ENCODE measurements around the gene PRDM16. TPM values are rescaled to one million over a fixed set of nuclear protein-coding genes. Genes with fewer than 3 reads are reported as not detected.

PRDM16 gene
- total RNA-seq, 4 donors from 2014 or later = 0.41 to 0.95 TPM; not detected in 2

GRCh38 chr1:3053986-3054385 lies 15.0 kb upstream of the PRDM16 start:
- DNase-seq = no peak
- no peak overlapping the region for H3K4me3 ChIP-seq
- H3K4me1 ChIP-seq = no peaks in the 10 kb centered on the region
- no peak overlapping the region for H3K27ac ChIP-seq
- peaks cover 48% of the 10 kb centered on the region for H3K27me3 ChIP-seq
- TF ChIP-seq CTCF (IDR thresholded peaks at IDR 0.05) (no peak), EP300 (IDR thresholded peaks at IDR 0.05; ENCODE audit: low read depth) (no peak), POLR2A (IDR thresholded peaks at IDR 0.05) (no peak), POLR2AphosphoS5 (IDR thresholded peaks at IDR 0.05) (no peak)
- WGBS, 2 donors (ENCODE audit: low coverage in 1 of 2) = 80% methylated on average over 6 of the region's 6 CpGs; no CpG with 5 or more reads in 1 of the 2 donors
- H3K9me3 ChIP-seq = no peaks in the 10 kb centered on the region
- in situ Hi-C loops (cut with MboI; ENCODE audit: low pct_ligation_motif_present in 1 of 4, low pct_unique_long_range_greater_than_20kb in 1 of 4, low sequenced_read_pairs in 3 of 4) = no loop called here
- intact Hi-C loops (cut with DNase I; ENCODE audit: low total_unique reads) = loop anchor here (10.0 kb wide), 1 partner anchor 221 kb away; no protein-coding TSS in a partner anchor
- no peaks in the 10 kb centered on the region for H3K36me3 ChIP-seq

- Histone ChIP-seq H3K27me3 (peaks cover 50% of the 10 kb centered on the region), H3K4me3 (no peak overlapping the region), H3K9me3 (no peaks in the 10 kb centered on the region), H3K27ac (no peak overlapping the region), H3K4me1 (no peaks in the 10 kb centered on the region), H3K36me3 (no peaks in the 10 kb centered on the region)
- intact Hi-C loops (cut with DNase I; ENCODE audit: low total_unique reads) = loop anchor here (10.0 kb wide), 1 partner anchor 220 kb away; no protein-coding TSS in a partner anchor
- DNase-seq = no peak
- no peak for TF ChIP-seq POLR2AphosphoS5 (IDR thresholded peaks at IDR 0.05)
- no peak for TF ChIP-seq CTCF (IDR thresholded peaks at IDR 0.05)
- TF ChIP-seq EP300 (IDR thresholded peaks at IDR 0.05; ENCODE audit: low read depth) = no peak
- 67 to 85% methylated on average over 3 to 12 of the region's 12 CpGs for WGBS, 2 donors (ENCODE audit: low coverage in 1 of 2)
- in situ Hi-C loops (cut with MboI; ENCODE audit: low pct_ligation_motif_present in 1 of 4, low pct_unique_long_range_greater_than_20kb in 1 of 4, low sequenced_read_pairs in 3 of 4) = no loop called here
Measured at GRCh38 chr1:3054474-3054873, 14.5 kb upstream of the PRDM16 start.

- Histone ChIP-seq H3K4me3 (no peak overlapping the region), H3K36me3 (no peaks in the 10 kb centered on the region), H3K27me3 (peaks cover 50% of the 10 kb centered on the region), H3K27ac (no peak overlapping the region), H3K9me3 (no peaks in the 10 kb centered on the region), H3K4me1 (no peaks in the 10 kb centered on the region)
- 57 to 82% methylated on average over 4 to 9 of the region's 9 CpGs for WGBS, 2 donors (ENCODE audit: low coverage in 1 of 2)
- in situ Hi-C loops (cut with MboI; ENCODE audit: low pct_ligation_motif_present in 1 of 4, low pct_unique_long_range_greater_than_20kb in 1 of 4, low sequenced_read_pairs in 3 of 4) = no loop called here
- intact Hi-C loops (cut with DNase I; ENCODE audit: low total_unique reads) = loop anchor here (10.0 kb wide), 1 partner anchor 220 kb away; no protein-coding TSS in a partner anchor
- TF ChIP-seq POLR2A (IDR thresholded peaks at IDR 0.05) (no peak), POLR2AphosphoS5 (IDR thresholded peaks at IDR 0.05) (no peak), CTCF (IDR thresholded peaks at IDR 0.05) (no peak), EP300 (IDR thresholded peaks at IDR 0.05; ENCODE audit: low read depth) (no peak)
- no peak for DNase-seq
Measured at GRCh38 chr1:3055051-3055450, 14.0 kb upstream of the PRDM16 start.

- 83 to 100% methylated on average over 1 to 5 of the region's 5 CpGs for WGBS, 2 donors (ENCODE audit: low coverage in 1 of 2)
- Histone ChIP-seq H3K27ac (no peak overlapping the region), H3K36me3 (no peaks in the 10 kb centered on the region), H3K27me3 (peaks cover 65% of the 10 kb centered on the region), H3K9me3 (no peaks in the 10 kb centered on the region), H3K4me1 (no peaks in the 10 kb centered on the region), H3K4me3 (no peak overlapping the region)
- DNase-seq = no peak
- TF ChIP-seq CTCF (IDR thresholded peaks at IDR 0.05) = no peak
- in situ Hi-C loops (cut with MboI; ENCODE audit: low pct_ligation_motif_present in 1 of 4, low pct_unique_long_range_greater_than_20kb in 1 of 4, low sequenced_read_pairs in 3 of 4) (no loop called here), intact Hi-C loops (cut with DNase I; ENCODE audit: low total_unique reads) (loop anchor here (10.0 kb wide), 1 partner anchor 218 kb away; no protein-coding TSS in a partner anchor)
Measured at GRCh38 chr1:3056641-3057040, 12.4 kb upstream of the PRDM16 start.
